ENCODE data around the gene C19orf53. TPM values are rescaled to one million over a fixed set of nuclear protein-coding genes. Genes with fewer than 3 reads are reported as not detected.

C19orf53 gene
- total RNA-seq, 1 experiment from 2014 or later = 115 TPM

DNA sequence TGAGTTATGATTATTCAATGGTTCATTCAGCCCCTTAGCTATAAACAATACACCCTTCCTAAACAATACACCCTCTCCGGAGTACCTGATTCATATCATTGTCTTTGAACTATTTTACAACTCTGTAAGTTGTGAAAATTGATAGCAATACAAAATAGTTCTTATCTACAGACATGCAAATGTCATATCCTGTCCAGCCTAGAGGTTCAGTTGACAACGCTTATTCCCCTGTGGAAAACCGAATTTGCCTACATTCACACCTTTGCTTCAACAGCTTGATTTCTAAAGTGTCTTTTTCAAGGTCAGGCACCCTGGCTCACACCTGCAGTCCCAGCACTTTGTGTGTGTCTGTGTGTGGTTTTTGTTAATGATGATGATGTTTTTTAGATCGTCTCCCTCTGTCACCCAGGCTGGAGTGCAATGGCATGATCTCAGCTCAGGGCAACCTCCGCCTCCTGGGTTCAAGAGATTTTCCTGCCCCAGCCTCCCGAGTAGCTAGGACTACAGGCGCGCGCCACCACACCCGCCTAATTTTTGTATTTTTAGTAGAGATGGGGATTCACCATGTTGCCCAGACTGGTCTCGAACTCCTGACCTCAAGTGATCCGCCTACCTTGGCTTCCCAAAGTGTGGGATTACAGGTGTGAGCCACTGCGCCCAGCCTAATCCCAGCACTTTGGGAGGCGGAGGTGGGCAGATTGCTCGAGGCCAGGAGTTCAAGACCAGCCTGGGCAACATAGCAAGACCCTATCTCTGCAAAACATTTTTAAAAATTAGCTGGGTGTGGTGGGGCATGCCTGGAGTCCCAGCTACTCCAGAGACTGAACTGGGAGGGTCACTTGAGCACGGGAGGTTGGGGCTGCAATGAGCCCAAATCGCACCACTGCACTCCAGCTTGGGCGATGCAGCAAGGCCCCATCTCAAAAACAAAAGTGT, 9.6 kb downstream of the C19orf53 start:
- no peaks in the 10 kb centered on the region for H4K20me1 ChIP-seq (ENCODE audit: insufficient read depth)
- no peak overlapping the region for H3K9ac ChIP-seq (ENCODE audit: low read length)
- ChIA-PET POLR2A (interaction anchor here (0.7 to 2.6 kb wide), 2 partner anchors 69 to 75 kb away, joined by 3 to 11 read pairs; no protein-coding TSS in a partner anchor), RAD21 (ENCODE audit: low non-redundant PET in 1 of 2, low total read pairs in 2 of 2, uncharacterized antibody in 2 of 2, unreplicated experiment in 2 of 2) (interaction anchor here (0.6 to 1.3 kb wide), 6 partner anchors 50 to 79 kb away, joined by 3 to 9 read pairs (median 4); no protein-coding TSS in a partner anchor), CTCF (interaction anchor here (0.7 to 2.9 kb wide), 7 partner anchors 10 to 97 kb away, joined by 3 to 33 read pairs (median 4); partner anchors contain the start of genes C19orf53 and ZSWIM4)
- DNase-seq (ENCODE audit: low read depth, low spot score) (no peak), ATAC-seq (no peak)
- no peak overlapping the region for H3K4me3 ChIP-seq (replicated peaks in 1 of 2; ENCODE audit: low read depth in 1 of 2, low read length in 2 of 2)
- peaks cover 35 to 58% of the 10 kb centered on the region in 2 experiments for H3K4me1 ChIP-seq (ENCODE audit: control insufficient read depth in 1 of 2, insufficient read depth in 2 of 2, low read length in 2 of 2)
- H3K79me2 ChIP-seq (ENCODE audit: insufficient read depth, low read length) = no peaks in the 10 kb centered on the region
- no peaks in the 10 kb centered on the region for H3K27me3 ChIP-seq (ENCODE audit: insufficient read depth, low read length)
- no peaks in the 10 kb centered on the region for H3K9me3 ChIP-seq (ENCODE audit: control insufficient read depth in 1 of 2, insufficient read depth in 1 of 2, low read depth in 1 of 2, low read length in 2 of 2)
- no peak overlapping the region for H3K27ac ChIP-seq (ENCODE audit: low read depth, low read length)
- no peak overlapping the region for H2AFZ ChIP-seq (ENCODE audit: low read depth, low read length, poor library complexity, severe bottlenecking)
- intact Hi-C loops (cut with micrococcal nuclease) = loop anchor here (10.0 kb wide), 1 partner anchor 291 kb away; the partner anchor contains the start of gene MISP3
- no peak overlapping the region for H3K4me2 ChIP-seq (ENCODE audit: low read length)
- H3K36me3 ChIP-seq (ENCODE audit: control insufficient read depth in 1 of 2, insufficient read depth in 2 of 2, low read length in 2 of 2) = peaks cover 3 to 5% of the 10 kb centered on the region in 2 experiments; a peak in 2 of 4 replicates
- no peaks in the 10 kb centered on the region for H3K9me2 ChIP-seq (ENCODE audit: insufficient read depth)
- no TSS peak for BruUV-seq (replicated peaks)
- TF ChIP-seq, protein P1, sequence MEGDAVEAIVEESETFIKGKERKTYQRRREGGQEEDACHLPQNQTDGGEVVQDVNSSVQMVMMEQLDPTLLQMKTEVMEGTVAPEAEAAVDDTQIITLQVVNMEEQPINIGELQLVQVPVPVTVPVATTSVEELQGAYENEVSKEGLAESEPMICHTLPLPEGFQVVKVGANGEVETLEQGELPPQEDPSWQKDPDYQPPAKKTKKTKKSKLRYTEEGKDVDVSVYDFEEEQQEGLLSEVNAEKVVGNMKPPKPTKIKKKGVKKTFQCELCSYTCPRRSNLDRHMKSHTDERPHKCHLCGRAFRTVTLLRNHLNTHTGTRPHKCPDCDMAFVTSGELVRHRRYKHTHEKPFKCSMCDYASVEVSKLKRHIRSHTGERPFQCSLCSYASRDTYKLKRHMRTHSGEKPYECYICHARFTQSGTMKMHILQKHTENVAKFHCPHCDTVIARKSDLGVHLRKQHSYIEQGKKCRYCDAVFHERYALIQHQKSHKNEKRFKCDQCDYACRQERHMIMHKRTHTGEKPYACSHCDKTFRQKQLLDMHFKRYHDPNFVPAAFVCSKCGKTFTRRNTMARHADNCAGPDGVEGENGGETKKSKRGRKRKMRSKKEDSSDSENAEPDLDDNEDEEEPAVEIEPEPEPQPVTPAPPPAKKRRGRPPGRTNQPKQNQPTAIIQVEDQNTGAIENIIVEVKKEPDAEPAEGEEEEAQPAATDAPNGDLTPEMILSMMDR (IDR thresholded peaks at IDR 0.05 in 2 of 3, conservative IDR thresholded peaks at IDR 0.05 in 1 of 3; ENCODE audit: borderline replicate concordance in 1 of 3, insufficient read depth in 1 of 3, low read depth in 2 of 3, low read length in 2 of 3) = no peak
- TF ChIP-seq YY1 (IDR thresholded peaks at IDR 0.05; ENCODE audit: extremely low read depth, insufficient replicate concordance, low read depth, low read length) (no peak), ELF1 (IDR thresholded peaks at IDR 0.05; ENCODE audit: borderline replicate concordance, low read depth) (no peak), EZH2 (IDR thresholded peaks at IDR 0.05) (no peak), ZFX (IDR thresholded peaks at IDR 0.05) (no peak), CEBPB (IDR thresholded peaks at IDR 0.05; ENCODE audit: low read depth) (no peak), SRF (IDR thresholded peaks at IDR 0.05; ENCODE audit: low read depth) (no peak), SP1 (IDR thresholded peaks at IDR 0.05; ENCODE audit: low read depth) (no peak), RAD21 (IDR thresholded peaks at IDR 0.05; ENCODE audit: low read depth) (no peak), ZBTB33 (IDR thresholded peaks at IDR 0.05; ENCODE audit: extremely low read depth, insufficient replicate concordance, low read length) (no peak), SIN3A (IDR thresholded peaks at IDR 0.05; ENCODE audit: low read depth) (no peak), POLR2A (IDR thresholded peaks at IDR 0.05; ENCODE audit: borderline replicate concordance, extremely low read depth, insufficient read depth, insufficient read length) (no peak), FOSL1 (IDR thresholded peaks at IDR 0.05; ENCODE audit: low read depth) (no peak), EZH2phosphoT487 (IDR thresholded peaks at IDR 0.05; ENCODE audit: borderline replicate concordance) (no peak), POLR2AphosphoS5 (IDR thresholded peaks at IDR 0.05; ENCODE audit: low read depth, low read length) (no peak), EGR1 (IDR thresholded peaks at IDR 0.05; ENCODE audit: low read depth) (no peak)
- TF ChIP-seq, protein P2, sequence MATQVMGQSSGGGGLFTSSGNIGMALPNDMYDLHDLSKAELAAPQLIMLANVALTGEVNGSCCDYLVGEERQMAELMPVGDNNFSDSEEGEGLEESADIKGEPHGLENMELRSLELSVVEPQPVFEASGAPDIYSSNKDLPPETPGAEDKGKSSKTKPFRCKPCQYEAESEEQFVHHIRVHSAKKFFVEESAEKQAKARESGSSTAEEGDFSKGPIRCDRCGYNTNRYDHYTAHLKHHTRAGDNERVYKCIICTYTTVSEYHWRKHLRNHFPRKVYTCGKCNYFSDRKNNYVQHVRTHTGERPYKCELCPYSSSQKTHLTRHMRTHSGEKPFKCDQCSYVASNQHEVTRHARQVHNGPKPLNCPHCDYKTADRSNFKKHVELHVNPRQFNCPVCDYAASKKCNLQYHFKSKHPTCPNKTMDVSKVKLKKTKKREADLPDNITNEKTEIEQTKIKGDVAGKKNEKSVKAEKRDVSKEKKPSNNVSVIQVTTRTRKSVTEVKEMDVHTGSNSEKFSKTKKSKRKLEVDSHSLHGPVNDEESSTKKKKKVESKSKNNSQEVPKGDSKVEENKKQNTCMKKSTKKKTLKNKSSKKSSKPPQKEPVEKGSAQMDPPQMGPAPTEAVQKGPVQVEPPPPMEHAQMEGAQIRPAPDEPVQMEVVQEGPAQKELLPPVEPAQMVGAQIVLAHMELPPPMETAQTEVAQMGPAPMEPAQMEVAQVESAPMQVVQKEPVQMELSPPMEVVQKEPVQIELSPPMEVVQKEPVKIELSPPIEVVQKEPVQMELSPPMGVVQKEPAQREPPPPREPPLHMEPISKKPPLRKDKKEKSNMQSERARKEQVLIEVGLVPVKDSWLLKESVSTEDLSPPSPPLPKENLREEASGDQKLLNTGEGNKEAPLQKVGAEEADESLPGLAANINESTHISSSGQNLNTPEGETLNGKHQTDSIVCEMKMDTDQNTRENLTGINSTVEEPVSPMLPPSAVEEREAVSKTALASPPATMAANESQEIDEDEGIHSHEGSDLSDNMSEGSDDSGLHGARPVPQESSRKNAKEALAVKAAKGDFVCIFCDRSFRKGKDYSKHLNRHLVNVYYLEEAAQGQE (IDR thresholded peaks at IDR 0.05; ENCODE audit: low read depth) = no peak
- TF ChIP-seq, protein P3, sequence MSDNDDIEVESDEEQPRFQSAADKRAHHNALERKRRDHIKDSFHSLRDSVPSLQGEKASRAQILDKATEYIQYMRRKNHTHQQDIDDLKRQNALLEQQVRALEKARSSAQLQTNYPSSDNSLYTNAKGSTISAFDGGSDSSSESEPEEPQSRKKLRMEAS (IDR thresholded peaks at IDR 0.05) = no peak

Measured in HCT116 (cell line).